Measurements from ENCODE around the gene UPP2.

DNA sequence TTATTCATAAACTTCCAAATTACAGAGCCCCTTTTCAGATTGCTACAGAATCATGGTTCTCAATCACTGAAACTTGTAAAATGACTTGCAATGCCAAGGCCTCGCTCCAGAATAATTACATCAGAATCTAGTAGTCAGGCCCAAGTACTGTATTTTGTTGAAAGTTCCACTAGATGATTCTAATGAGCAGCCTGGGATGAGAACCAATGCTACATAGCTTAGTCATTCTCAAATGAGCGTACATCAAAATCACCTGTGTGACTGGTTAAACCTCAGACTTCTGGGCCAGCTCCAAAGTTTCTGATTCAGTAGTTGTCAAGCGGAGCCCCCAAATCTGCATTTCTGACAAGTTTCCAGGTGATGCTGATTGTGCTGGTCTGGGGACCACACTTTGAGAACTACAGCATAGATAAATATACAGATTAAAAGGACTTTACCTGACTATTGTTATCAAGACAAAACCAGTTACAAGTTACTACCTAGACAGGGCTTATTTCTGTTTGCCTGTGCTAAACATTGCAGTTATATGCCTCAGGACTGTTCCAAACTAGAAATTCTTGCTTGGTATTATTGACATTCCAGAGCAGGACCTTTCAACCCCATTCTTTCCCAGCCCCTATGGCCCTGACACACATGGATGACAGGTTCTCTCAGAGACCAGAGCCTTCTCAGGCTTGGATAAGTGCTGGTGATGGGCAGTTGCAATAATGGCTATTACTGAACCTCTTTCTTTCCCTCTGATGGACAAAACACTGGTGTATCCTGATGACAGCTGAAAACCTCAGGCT, 83.1 kb downstream of the UPP2 start:
- TF ChIP-seq POLR2A (IDR thresholded peaks at IDR 0.05; ENCODE audit: control extremely low read depth in 1 of 2, low read depth in 2 of 2, low read length in 2 of 2) (no peak), HDAC6 (IDR thresholded peaks at IDR 0.05; ENCODE audit: low read depth, low read length) (no peak), EP300 (IDR thresholded peaks at IDR 0.05; ENCODE audit: borderline replicate concordance in 1 of 2, low read depth in 2 of 2, low read length in 2 of 2) (no peak), POLR2AphosphoS5 (IDR thresholded peaks at IDR 0.05; ENCODE audit: low read depth, low read length) (no peak), SIN3A (conservative IDR thresholded peaks at IDR 0.05 in 1 of 2, IDR thresholded peaks at IDR 0.05 in 1 of 2; ENCODE audit: low read depth in 1 of 2, low read length in 2 of 2) (no peak)
- TF ChIP-seq, protein P1, sequence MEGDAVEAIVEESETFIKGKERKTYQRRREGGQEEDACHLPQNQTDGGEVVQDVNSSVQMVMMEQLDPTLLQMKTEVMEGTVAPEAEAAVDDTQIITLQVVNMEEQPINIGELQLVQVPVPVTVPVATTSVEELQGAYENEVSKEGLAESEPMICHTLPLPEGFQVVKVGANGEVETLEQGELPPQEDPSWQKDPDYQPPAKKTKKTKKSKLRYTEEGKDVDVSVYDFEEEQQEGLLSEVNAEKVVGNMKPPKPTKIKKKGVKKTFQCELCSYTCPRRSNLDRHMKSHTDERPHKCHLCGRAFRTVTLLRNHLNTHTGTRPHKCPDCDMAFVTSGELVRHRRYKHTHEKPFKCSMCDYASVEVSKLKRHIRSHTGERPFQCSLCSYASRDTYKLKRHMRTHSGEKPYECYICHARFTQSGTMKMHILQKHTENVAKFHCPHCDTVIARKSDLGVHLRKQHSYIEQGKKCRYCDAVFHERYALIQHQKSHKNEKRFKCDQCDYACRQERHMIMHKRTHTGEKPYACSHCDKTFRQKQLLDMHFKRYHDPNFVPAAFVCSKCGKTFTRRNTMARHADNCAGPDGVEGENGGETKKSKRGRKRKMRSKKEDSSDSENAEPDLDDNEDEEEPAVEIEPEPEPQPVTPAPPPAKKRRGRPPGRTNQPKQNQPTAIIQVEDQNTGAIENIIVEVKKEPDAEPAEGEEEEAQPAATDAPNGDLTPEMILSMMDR (IDR thresholded peaks at IDR 0.05; ENCODE audit: control extremely low read depth in 1 of 3, insufficient read depth in 1 of 3, low read depth in 1 of 3, low read length in 3 of 3): no peak
